Activated naive CD8-positive, alpha-beta T cell treated with anti-CD3 and anti-CD28 coated beads for 36 hours (primary cell): ENCODE results near the gene IL27RA. TPM values are rescaled to one million over a fixed set of nuclear protein-coding genes. Genes with fewer than 3 reads are reported as not detected.
A peak's percentile ranks its signal among the peaks of the same experiment; 100 is the strongest.
"Not testable (repeated sequence)": the region's sequence is repeated elsewhere in the genome, so short reads cannot be mapped to it uniquely, and the experiment has no call there.

ENCODE experiments used
- DNase-seq: peaks from one replicate; pipeline ENCODE4 v3.0.0; 2021
- H3K27ac Mint-ChIP-seq: one replicate; pipeline ENCODE4 v1.8.0; 2022; ENCODE audit warnings: mild to moderate bottlenecking, moderate library complexity, mixed read lengths
- H3K27me3 Mint-ChIP-seq: one replicate; pipeline ENCODE4 v1.8.0; 2022; ENCODE audit warnings: mild to moderate bottlenecking, mixed read lengths
- H3K36me3 Mint-ChIP-seq: one replicate; pipeline ENCODE4 v1.8.0; 2021; ENCODE audit warnings: mild to moderate bottlenecking, mixed read lengths
- H3K4me1 Mint-ChIP-seq: one replicate; pipeline ENCODE4 v1.8.0; 2021; ENCODE audit warnings: mixed read lengths
- H3K4me3 Mint-ChIP-seq: one replicate; pipeline ENCODE4 v1.8.0; 2022; ENCODE audit warnings: mild to moderate bottlenecking, moderate library complexity, mixed read lengths
- H3K9me3 Mint-ChIP-seq: one replicate; pipeline ENCODE4 v1.8.0; 2022; ENCODE audit warnings: mixed read lengths
- total RNA-seq, 2 experiments: library from RNA; stranded (reverse); gene quantifications; one replicate each; pipeline ENCODE4 v1.2.3, GENCODE V29; 2021

The IL27RA gene
- total RNA-seq, 2 experiments from 2014 or later, result 48.2 to 48.5 TPM

DNA sequence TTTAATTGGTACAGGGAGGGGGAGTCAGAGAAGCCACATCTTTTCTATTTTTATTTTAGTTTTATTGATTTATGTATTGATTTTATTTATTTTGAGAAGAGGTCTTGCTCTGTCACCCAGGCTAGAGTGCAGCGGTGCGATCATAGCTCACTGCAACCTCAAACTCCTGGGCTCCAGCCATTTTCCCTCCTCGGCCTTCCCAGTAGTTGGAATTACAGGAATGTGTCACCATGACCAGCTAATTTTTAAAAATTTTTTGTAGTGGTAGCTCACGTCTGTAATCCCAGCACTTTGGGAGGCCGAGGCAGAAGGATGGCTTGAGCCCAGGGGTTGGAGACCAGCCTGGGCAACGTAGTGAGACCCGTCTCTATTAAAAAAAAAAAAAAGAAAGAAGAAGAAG lies 4.1 kb downstream of the IL27RA start:
- H3K27me3 Mint-ChIP-seq, result no peaks in the 10 kb centered on the region
- no peaks in the 10 kb centered on the region for H3K9me3 Mint-ChIP-seq
- H3K4me1 Mint-ChIP-seq, result peaks cover 23% of the 10 kb centered on the region
- no peak overlapping the region for H3K27ac Mint-ChIP-seq
- no peak overlapping the region for H3K4me3 Mint-ChIP-seq
- peaks cover 19% of the 10 kb centered on the region for H3K36me3 Mint-ChIP-seq
- DNase-seq, result no peak

DNA sequence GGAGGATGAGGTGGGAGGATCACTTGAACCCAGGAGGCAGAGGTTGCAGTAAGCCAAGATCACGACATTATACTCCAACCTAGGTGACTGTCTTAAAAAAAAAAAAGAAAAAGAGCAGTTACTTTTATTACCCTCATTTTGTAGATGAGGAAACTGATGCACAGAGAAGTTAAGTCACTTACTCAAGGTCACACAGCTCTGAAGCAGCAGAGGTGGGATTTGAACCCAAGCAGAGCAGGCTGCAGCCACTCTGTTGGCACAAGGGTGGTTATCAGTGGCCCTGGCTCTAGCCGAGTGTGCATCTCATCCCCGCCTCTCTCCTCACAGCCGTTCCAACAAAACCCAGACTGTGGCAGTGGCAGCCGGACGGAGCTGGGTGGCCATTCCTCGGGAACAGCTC lies 7.6 kb downstream of the IL27RA start:
- DNase-seq, result no peak
- no peak overlapping the region for H3K4me3 Mint-ChIP-seq
- no peaks in the 10 kb centered on the region for H3K27me3 Mint-ChIP-seq
- H3K27ac Mint-ChIP-seq, result no peak overlapping the region
- peaks cover 15% of the 10 kb centered on the region for H3K36me3 Mint-ChIP-seq
- peaks cover 8% of the 10 kb centered on the region for H3K4me1 Mint-ChIP-seq
- H3K9me3 Mint-ChIP-seq, result no peaks in the 10 kb centered on the region

DNA sequence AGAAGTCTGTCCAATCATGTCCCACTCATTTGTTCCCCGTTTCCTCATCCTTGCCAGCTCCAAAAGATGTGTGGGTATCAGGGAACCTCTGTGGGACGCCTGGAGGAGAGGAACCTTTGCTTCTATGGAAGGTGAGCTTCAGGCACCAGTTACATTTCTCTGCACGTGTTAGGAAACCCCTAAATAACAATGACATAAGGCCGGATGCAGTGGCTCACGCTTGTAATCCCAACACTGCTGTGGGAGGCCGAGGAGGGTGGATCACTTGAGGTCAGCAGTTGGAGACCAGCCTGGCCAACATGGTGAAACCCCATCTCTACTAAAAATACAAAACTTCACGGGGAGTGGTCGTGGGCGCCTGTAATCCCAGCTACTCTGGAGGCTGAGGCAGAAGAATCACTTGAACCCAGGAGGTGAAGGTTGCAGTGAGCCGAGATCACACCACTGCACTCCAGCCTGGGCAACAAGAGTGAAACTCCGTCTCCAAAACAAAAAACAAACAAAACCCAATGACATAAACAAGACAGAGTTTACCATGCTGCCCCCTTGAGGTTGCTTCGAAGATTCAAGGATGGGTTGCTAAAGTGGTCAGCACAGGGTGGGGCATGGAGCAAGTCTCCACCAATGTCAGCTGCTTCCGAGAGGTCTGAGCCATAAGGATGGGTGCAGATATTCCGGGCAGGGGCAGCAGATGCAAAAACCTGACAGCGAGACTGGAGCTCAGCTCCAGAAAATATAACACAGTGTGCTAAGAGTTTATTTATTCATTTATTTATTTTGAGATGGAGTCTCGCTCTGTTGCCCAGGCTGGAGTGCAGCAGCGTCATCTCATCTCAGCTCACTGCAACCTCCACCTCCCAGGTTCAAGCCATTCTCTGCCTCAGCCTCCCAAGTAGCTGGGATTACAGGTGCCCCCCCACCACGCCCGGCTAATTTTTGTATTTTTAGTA lies 11.4 kb downstream of the IL27RA start:
- peak overlapping the region; percentile 51 for H3K27ac Mint-ChIP-seq
- H3K4me1 Mint-ChIP-seq, DNase-seq, H3K4me3 Mint-ChIP-seq, H3K27me3 Mint-ChIP-seq, H3K9me3 Mint-ChIP-seq: not testable (repeated sequence)
- peaks cover 23% of the 10 kb centered on the region for H3K36me3 Mint-ChIP-seq

DNA sequence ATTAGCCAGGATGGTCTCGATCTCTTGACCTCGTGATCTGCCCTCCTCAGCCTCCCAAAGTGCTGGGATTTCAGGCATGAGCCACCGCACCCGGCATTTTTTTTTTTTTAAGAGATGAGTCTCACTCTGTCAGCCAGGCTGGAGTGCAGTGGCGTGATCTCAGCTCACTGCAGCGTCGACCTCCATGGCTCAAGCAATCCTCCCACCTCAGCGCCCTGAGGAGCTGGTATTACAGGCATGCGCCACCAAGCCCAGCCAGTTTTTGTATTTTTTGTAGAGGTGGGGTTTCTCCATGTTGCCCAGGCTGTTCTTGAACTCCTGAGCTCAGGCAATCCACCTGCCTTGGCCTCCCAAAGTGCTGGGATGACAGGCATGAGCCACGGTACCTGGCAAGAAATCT lies 16.3 kb downstream of the IL27RA start:
- not testable (repeated sequence) for H3K4me3 Mint-ChIP-seq, H3K27ac Mint-ChIP-seq, H3K27me3 Mint-ChIP-seq, H3K9me3 Mint-ChIP-seq, H3K4me1 Mint-ChIP-seq, DNase-seq
- peaks cover 48% of the 10 kb centered on the region for H3K36me3 Mint-ChIP-seq

DNA sequence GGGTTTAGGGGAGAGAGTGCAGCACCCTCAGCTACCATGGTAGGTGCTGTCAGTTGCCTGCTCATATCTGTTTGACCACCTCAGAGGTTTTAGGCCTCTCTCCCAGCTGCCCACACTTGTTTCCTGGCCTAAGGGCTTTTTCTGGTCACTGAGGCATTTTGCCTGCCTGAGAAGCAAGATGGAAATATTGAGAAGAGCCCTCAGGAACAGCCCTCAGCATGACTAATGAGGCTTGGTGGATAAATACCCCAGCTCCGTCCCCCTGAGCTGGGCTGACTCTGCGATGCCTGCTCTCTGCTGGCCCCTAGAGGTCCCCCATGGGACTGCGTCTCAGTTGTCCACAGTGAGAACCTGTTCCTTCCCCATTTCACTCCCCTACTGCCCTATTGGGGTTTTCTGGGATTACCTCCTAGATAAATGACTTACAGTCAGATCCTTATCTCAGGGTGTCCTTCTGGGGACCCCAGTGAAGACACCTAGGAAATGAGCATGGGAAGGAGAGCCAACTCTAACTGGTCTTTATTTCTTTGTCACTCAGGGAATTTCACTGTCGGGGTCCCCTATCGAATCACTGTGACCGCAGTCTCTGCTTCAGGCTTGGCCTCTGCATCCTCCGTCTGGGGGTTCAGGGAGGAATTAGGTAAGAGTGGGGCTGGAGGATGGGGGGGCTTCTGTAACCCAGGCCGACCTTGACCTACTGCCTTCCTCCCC lies 17.0 kb downstream of the IL27RA start:
- peak; percentile 74 for DNase-seq
- Mint-ChIP-seq H3K4me3 (no peak overlapping the region), H3K27me3 (no peaks in the 10 kb centered on the region), H3K36me3 (peaks cover 51% of the 10 kb centered on the region), H3K4me1 (peaks cover 6% of the 10 kb centered on the region), H3K9me3 (peaks cover 3% of the 10 kb centered on the region), H3K27ac (no peak overlapping the region)

DNA sequence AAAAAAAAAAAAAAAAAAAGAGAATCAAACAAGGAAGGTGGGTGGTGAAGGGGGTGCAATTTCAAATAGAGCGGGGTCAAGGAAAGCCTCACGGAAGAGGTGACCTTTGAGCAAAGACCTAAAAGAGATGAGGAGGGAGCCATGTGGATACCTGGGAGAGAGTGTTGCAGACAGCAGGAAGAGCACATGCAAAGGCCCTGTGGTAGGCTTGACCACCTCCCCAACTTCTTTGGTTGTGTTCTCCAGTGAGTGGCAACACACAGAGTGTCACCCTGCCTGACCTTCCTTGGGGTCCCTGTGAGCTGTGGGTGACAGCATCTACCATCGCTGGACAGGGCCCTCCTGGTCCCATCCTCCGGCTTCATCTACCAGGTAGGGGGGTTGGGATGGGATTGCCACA lies 18.9 kb downstream of the IL27RA start:
- peaks cover 6% of the 10 kb centered on the region for H3K4me1 Mint-ChIP-seq
- H3K4me3 Mint-ChIP-seq, result no peak overlapping the region
- no peak for DNase-seq
- peaks cover 3% of the 10 kb centered on the region for H3K9me3 Mint-ChIP-seq
- no peak overlapping the region for H3K27ac Mint-ChIP-seq
- H3K36me3 Mint-ChIP-seq, result peaks cover 54% of the 10 kb centered on the region
- H3K27me3 Mint-ChIP-seq, result no peaks in the 10 kb centered on the region

DNA sequence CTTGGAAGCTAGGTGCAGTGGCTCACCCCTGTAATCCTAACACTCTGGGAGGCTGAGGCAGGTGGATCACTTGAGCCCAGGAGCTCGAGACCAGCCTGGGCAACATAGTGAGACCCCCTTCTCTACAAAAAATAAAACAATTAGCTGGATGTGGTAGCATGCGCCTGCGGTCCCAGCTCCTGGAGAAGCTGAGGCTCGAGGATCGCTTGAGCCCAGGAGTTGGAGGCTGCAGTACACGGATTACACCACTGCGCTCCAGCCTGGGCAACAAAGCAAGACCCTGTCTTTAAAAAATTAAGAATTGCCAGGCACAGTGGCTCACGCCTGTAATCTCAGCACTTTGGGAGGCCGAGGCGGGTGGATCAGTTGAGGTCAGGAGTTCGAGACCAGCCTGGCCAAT lies 19.4 kb downstream of the IL27RA start:
- not testable (repeated sequence) for H3K4me3 Mint-ChIP-seq, H3K4me1 Mint-ChIP-seq, H3K9me3 Mint-ChIP-seq, H3K27ac Mint-ChIP-seq, DNase-seq, H3K27me3 Mint-ChIP-seq
- peaks cover 52% of the 10 kb centered on the region for H3K36me3 Mint-ChIP-seq

DNA sequence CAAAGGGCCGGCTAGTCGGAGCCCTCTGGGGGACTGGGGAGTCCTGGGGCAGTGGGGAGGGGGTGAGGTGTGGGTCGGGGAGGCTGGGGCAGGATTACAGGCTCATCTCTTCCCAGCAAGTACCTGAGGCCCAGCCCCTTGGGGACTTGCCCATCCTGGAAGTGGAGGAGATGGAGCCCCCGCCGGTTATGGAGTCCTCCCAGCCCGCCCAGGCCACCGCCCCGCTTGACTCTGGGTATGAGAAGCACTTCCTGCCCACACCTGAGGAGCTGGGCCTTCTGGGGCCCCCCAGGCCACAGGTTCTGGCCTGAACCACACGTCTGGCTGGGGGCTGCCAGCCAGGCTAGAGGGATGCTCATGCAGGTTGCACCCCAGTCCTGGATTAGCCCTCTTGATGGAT lies 20.4 kb downstream of the IL27RA start:
- H3K27me3 Mint-ChIP-seq, result peaks cover 5% of the 10 kb centered on the region

DNA sequence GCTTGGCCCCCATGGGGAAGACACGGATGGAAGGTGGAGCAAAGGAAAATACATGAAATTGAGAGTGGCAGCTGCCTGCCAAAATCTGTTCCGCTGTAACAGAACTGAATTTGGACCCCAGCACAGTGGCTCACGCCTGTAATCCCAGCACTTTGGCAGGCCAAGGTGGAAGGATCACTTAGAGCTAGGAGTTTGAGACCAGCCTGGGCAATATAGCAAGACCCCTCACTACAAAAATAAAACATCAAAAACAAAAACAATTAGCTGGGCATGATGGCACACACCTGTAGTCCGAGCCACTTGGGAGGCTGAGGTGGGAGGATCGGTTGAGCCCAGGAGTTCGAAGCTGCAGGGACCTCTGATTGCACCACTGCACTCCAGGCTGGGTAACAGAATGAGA lies 20.9 kb downstream of the IL27RA start:
- Mint-ChIP-seq H3K9me3 (peaks cover 3% of the 10 kb centered on the region), H3K36me3 (peaks cover 40% of the 10 kb centered on the region), H3K27me3 (peaks cover 8% of the 10 kb centered on the region), H3K4me1 (peaks cover 4% of the 10 kb centered on the region), H3K27ac (no peak overlapping the region), H3K4me3 (no peak overlapping the region)
- no peak for DNase-seq

More for the DNA sequence above, 20.4 kb downstream of the IL27RA start:
- Mint-ChIP-seq H3K27ac (no peak overlapping the region), H3K4me1 (peaks cover 4% of the 10 kb centered on the region), H3K36me3 (peaks cover 44% of the 10 kb centered on the region), H3K9me3 (peaks cover 3% of the 10 kb centered on the region), H3K4me3 (no peak overlapping the region)
- DNase-seq, result no peak

DNA sequence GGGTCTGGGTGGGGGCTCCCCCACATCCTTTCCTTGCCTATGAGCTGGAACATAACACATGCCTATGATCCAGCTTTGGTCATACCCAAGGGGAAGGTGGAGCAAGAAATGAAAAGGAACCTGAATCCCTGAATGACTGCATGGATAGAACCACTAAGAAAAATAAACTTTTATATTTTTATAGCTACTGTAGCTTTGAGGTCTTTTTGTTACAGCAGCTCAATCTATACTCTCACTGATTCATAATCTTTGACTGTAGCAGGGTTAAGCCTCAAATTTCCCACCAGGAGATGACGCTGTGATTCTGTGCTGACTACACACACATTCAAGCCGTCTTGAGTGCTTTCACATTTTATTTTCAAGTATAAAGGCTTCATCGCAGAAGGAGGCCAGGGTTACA lies 21.5 kb downstream of the IL27RA start:
- no peak overlapping the region for H3K27ac Mint-ChIP-seq
- H3K27me3 Mint-ChIP-seq, result peaks cover 14% of the 10 kb centered on the region
- DNase-seq, result no peak
- peaks cover 35% of the 10 kb centered on the region for H3K36me3 Mint-ChIP-seq
- H3K4me1 Mint-ChIP-seq, result peaks cover 9% of the 10 kb centered on the region
- H3K4me3 Mint-ChIP-seq, result no peak overlapping the region
- H3K9me3 Mint-ChIP-seq, result peaks cover 3% of the 10 kb centered on the region

DNA sequence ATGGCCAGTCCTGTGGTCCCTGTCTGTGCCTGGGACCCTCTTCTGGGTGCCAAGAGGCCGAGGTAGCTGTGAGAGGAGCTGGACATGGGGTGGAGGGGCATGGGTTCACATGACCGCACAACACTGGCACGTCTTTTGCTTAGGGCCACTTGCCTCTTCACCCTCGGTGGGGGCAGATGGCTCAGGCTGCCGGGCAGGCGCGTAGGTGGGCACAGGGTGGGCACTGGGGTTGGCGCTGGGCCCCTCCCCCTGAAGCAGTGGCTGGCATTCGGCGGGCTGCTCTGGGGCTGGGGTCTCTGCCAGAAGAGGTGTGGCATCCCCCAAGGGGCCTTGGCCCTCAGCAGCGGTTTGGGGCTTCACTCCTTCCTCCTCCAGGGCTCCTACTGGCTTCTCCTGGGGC lies 21.9 kb downstream of the IL27RA start:
- DNase-seq, result no peak
- Mint-ChIP-seq H3K36me3 (peaks cover 30% of the 10 kb centered on the region), H3K4me3 (no peak overlapping the region)

DNA sequence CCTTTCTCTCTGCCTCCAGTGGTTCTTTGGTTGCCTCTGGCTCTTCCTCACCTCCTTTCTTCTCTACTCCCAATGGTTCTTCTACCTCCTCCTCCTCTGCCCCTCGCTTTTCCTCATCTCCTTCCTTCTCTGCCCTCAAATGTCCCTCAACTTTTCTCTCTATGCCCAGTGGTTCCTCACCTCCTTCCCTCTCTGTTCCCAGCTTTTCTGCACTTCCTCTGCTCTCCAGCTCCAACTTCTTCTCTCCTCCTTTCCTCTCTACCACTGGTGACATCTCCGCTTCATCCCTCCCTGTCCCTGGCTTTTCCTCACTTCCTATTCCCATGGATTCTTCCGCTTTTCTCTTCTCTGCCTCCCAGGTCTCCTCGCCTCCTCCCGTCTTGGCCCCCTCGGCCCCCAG lies 22.5 kb downstream of the IL27RA start:
- Mint-ChIP-seq H3K36me3 (peaks cover 26% of the 10 kb centered on the region), H3K4me1 (peaks cover 15% of the 10 kb centered on the region), H3K27me3 (peaks cover 25% of the 10 kb centered on the region), H3K4me3 (no peak overlapping the region), H3K27ac (no peak overlapping the region), H3K9me3 (peaks cover 1% of the 10 kb centered on the region)
- no peak for DNase-seq

More for the DNA sequence above, 21.9 kb downstream of the IL27RA start:
- peaks cover 19% of the 10 kb centered on the region for H3K27me3 Mint-ChIP-seq
- H3K9me3 Mint-ChIP-seq, result peaks cover 2% of the 10 kb centered on the region
- H3K4me1 Mint-ChIP-seq, result peaks cover 12% of the 10 kb centered on the region
- H3K27ac Mint-ChIP-seq, result no peak overlapping the region

DNA sequence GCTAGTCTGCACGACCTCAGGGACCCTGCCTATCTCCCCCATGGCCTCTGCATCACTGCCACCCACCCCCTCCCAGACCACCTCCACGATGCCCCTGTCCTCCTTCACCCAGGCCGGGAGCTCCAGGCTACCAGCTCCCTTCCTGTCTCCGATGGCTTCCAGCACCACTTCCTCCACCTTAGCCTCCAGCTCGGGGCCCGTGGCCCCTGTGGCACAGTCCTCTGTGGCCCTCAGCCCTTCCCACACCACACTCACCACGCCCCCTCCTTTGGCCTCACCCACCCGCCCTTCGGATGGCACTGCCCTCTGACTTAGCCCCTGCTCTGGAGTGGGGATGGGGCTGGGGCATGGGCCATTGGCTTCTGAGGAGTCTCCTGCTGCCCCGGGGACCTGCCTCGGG lies 23.2 kb downstream of the IL27RA start:
- no peak overlapping the region for H3K27ac Mint-ChIP-seq
- H3K4me3 Mint-ChIP-seq, result no peak overlapping the region
- no peak for DNase-seq

DNA sequence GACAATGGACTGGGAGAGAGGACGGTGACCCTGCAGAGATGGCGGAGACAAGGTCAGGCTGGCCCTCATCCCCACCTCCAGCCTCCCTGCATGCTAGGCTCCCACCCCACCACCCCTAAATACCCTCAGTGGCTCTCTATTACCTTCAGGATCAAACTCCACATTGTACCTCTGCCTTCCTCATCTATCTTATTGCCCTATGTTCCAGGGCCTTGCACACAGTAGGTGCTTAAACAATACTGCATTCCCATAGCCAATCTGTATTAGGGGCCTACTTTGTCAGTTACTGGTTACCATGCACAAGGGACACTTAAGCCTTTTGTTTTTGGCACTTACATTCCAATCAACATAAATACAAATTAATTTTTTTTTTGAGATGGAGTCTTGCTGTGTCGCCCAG lies 23.8 kb downstream of the IL27RA start:
- no peak overlapping the region for H3K27ac Mint-ChIP-seq
- H3K4me3 Mint-ChIP-seq, result no peak overlapping the region
- peaks cover 17% of the 10 kb centered on the region for H3K4me1 Mint-ChIP-seq
- peaks cover 33% of the 10 kb centered on the region for H3K27me3 Mint-ChIP-seq
- DNase-seq, result no peak
- H3K9me3 Mint-ChIP-seq, result peaks cover 1% of the 10 kb centered on the region
- peaks cover 21% of the 10 kb centered on the region for H3K36me3 Mint-ChIP-seq

More for the DNA sequence above, 23.2 kb downstream of the IL27RA start:
- Mint-ChIP-seq H3K36me3 (peaks cover 26% of the 10 kb centered on the region), H3K9me3 (peaks cover 1% of the 10 kb centered on the region), H3K4me1 (peaks cover 16% of the 10 kb centered on the region), H3K27me3 (peaks cover 31% of the 10 kb centered on the region)

DNA sequence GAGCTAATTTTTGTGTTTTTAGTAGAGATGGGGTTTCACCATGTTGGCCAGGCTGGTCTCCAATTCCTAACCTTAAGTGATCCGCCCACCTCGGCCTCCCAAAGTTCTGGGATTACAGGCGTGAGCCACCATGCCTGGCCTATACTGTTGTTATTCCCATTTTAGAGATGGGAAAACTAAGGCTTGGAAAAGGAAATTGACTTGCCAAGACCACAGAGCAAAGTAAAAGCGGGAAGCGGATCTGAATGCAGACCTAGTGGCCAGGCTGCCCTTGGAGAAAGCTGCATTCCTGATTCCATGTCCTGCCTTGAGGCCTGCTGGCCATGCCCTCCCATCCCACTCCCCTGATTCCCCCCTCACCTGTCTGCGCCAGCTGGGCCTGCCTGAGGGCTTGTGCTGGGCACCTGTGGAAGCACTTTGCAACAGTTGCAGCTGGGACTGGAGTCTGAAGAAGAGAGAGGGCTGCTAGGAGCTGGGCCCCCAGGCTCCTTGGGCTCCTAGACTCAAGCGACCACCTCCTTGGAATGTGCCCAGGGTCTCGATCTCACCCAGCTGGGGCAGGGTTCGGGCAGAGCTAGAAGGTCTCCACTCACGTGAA lies 24.6 kb downstream of the IL27RA start:
- no peak overlapping the region for H3K4me3 Mint-ChIP-seq
- peaks cover 17% of the 10 kb centered on the region for H3K4me1 Mint-ChIP-seq
- H3K36me3 Mint-ChIP-seq, result peaks cover 20% of the 10 kb centered on the region
- peaks cover 1% of the 10 kb centered on the region for H3K9me3 Mint-ChIP-seq
- DNase-seq, result no peak
- H3K27ac Mint-ChIP-seq, result no peak overlapping the region
- H3K27me3 Mint-ChIP-seq, result peaks cover 39% of the 10 kb centered on the region
